ENCODE measurements around the gene MYH13. TPM values are rescaled to one million over a fixed set of nuclear protein-coding genes. Genes with fewer than 3 reads are reported as not detected.
"Not testable (repeated sequence)": the region's sequence is repeated elsewhere in the genome, so short reads cannot be mapped to it uniquely, and the experiment has no call there.

Gene MYH13
- total RNA-seq, 1 experiment from 2014 or later: not detected

GRCh38 chr17:10294180-10294579 is 78.6 kb downstream of the MYH13 start:
- H3K9me3 ChIP-seq (ENCODE audit: low read depth, low read length, poor library complexity, severe bottlenecking): no peaks in the 10 kb centered on the region
- no peak for TF ChIP-seq EZH2 (IDR thresholded peaks at IDR 0.05; ENCODE audit: borderline replicate concordance, low read depth, low read length, poor library complexity, severe bottlenecking)
- no peak for TF ChIP-seq CTCF (conservative IDR thresholded peaks at IDR 0.05; ENCODE audit: low read depth, low read length)
- DNase-seq (ENCODE audit: low spot score): no peak
- no peak overlapping the region for H3K4me3 ChIP-seq (ENCODE audit: low read depth, low read length, poor library complexity, severe bottlenecking)
- H3K27ac ChIP-seq (ENCODE audit: low read depth, low read length, poor library complexity, severe bottlenecking): no peak overlapping the region
- H3K4me1 ChIP-seq (ENCODE audit: insufficient read depth, low read length, poor library complexity, severe bottlenecking): no peaks in the 10 kb centered on the region
- intact Hi-C loops (cut with micrococcal nuclease; ENCODE audit: unreplicated experiment): no loop called here
- CTCF ChIA-PET: interaction anchor here (0.6 to 0.8 kb wide), 2 partner anchors 321 to 369 kb away, joined by 3 to 4 read pairs; no protein-coding TSS in a partner anchor
- peaks cover 10% of the 10 kb centered on the region for H3K27me3 ChIP-seq (replicated peaks; ENCODE audit: insufficient read depth, low read depth, low read length, poor library complexity)
- BruUV-seq (replicated peaks): no TSS peak
- no peaks in the 10 kb centered on the region for H3K36me3 ChIP-seq (ENCODE audit: insufficient read depth, low read length, poor library complexity, severe bottlenecking)
- POLR2A ChIA-PET (ENCODE audit: low non-redundant PET): no interaction called here

- BruUV-seq (replicated peaks): no TSS peak
- intact Hi-C loops (cut with micrococcal nuclease; ENCODE audit: unreplicated experiment): no loop called here
- H3K9me3 ChIP-seq (ENCODE audit: low read depth, low read length, poor library complexity, severe bottlenecking): no peaks in the 10 kb centered on the region
- no peak for DNase-seq (ENCODE audit: low spot score)
- H3K4me1 ChIP-seq (ENCODE audit: insufficient read depth, low read length, poor library complexity, severe bottlenecking): no peaks in the 10 kb centered on the region
- H3K4me3 ChIP-seq (ENCODE audit: low read depth, low read length, poor library complexity, severe bottlenecking): no peak overlapping the region
- no peak for TF ChIP-seq CTCF (conservative IDR thresholded peaks at IDR 0.05; ENCODE audit: low read depth, low read length)
- no peak for TF ChIP-seq EZH2 (IDR thresholded peaks at IDR 0.05; ENCODE audit: borderline replicate concordance, low read depth, low read length, poor library complexity, severe bottlenecking)
- H3K27ac ChIP-seq (ENCODE audit: low read depth, low read length, poor library complexity, severe bottlenecking): no peak overlapping the region
- H3K36me3 ChIP-seq (ENCODE audit: insufficient read depth, low read length, poor library complexity, severe bottlenecking): no peaks in the 10 kb centered on the region
- ChIA-PET POLR2A (ENCODE audit: low non-redundant PET) (no interaction called here), CTCF (no interaction called here)
- H3K27me3 ChIP-seq (replicated peaks; ENCODE audit: insufficient read depth, low read depth, low read length, poor library complexity): peaks cover 26% of the 10 kb centered on the region
These were observed 80.5 kb downstream of the MYH13 start for GRCh38 chr17:10292057-10292937.

GRCh38 chr17:10291576-10291975 is 81.2 kb downstream of the MYH13 start:
- intact Hi-C loops (cut with micrococcal nuclease; ENCODE audit: unreplicated experiment); H3K36me3 ChIP-seq (ENCODE audit: insufficient read depth, low read length, poor library complexity, severe bottlenecking): not testable (repeated sequence)

More at GRCh38 chr17:10291576-10291975, 81.2 kb downstream of the MYH13 start:
- H3K27ac ChIP-seq (ENCODE audit: low read depth, low read length, poor library complexity, severe bottlenecking); BruUV-seq (replicated peaks); CTCF ChIA-PET; H3K9me3 ChIP-seq (ENCODE audit: low read depth, low read length, poor library complexity, severe bottlenecking); POLR2A ChIA-PET (ENCODE audit: low non-redundant PET); H3K4me3 ChIP-seq (ENCODE audit: low read depth, low read length, poor library complexity, severe bottlenecking); DNase-seq (ENCODE audit: low spot score); H3K4me1 ChIP-seq (ENCODE audit: insufficient read depth, low read length, poor library complexity, severe bottlenecking): not testable (repeated sequence)
- H3K27me3 ChIP-seq (replicated peaks; ENCODE audit: insufficient read depth, low read depth, low read length, poor library complexity): peaks cover 33% of the 10 kb centered on the region

Data from A673 (cell line).